Central memory CD8-positive, alpha-beta T cell (primary cell): ENCODE data around the gene SLC46A2.

Experiments used
- ATAC-seq: fragments of 150-1000 bp; cut with Tn5 transposase; replicated peaks from 2 replicates; pipeline ENCODE4 v1.10.0; 2022; ENCODE audit warnings: mild to moderate bottlenecking, moderate FRiP score, moderate number of reproducible peaks; ENCODE audit not compliant: poor library complexity, severe bottlenecking; ENCODE audit errors: extremely low read depth
- DNase-seq, 2 donors: peaks; one replicate each; pipeline ENCODE4 v3.0.0; 2021; ENCODE audit warnings: low spot score in 2 of 2
- H3K27ac Mint-ChIP-seq: one replicate; pipeline ENCODE4 v1.8.0; 2022; ENCODE audit warnings: low read depth, mild to moderate bottlenecking, moderate library complexity, mixed read lengths
- H3K27me3 Mint-ChIP-seq: one replicate; pipeline ENCODE4 v1.8.0; 2022; ENCODE audit warnings: mixed read lengths
- H3K36me3 Mint-ChIP-seq: one replicate; pipeline ENCODE4 v1.8.0; 2022; ENCODE audit warnings: mild to moderate bottlenecking, moderate library complexity, mixed read lengths; ENCODE audit not compliant: insufficient read depth
- H3K4me1 Mint-ChIP-seq: one replicate; pipeline ENCODE4 v1.8.0; 2022; ENCODE audit warnings: mixed read lengths
- H3K4me3 Mint-ChIP-seq: one replicate; pipeline ENCODE4 v1.8.0; 2022; ENCODE audit warnings: mild to moderate bottlenecking, moderate library complexity, mixed read lengths
- H3K9me3 Mint-ChIP-seq: one replicate; pipeline ENCODE4 v1.8.0; 2022; ENCODE audit warnings: mixed read lengths

SLC46A2 gene

GRCh38 chr9:112831281-112831851 is 59.3 kb downstream of the SLC46A2 start:
- ATAC-seq = no peak
- no peak overlapping the region for H3K27ac Mint-ChIP-seq
- no peak for DNase-seq
- H3K36me3 Mint-ChIP-seq = peaks cover 9% of the 10 kb centered on the region
- no peaks in the 10 kb centered on the region for H3K9me3 Mint-ChIP-seq
- no peak overlapping the region for H3K4me3 Mint-ChIP-seq
- peaks cover 6% of the 10 kb centered on the region for H3K4me1 Mint-ChIP-seq
- H3K27me3 Mint-ChIP-seq = no peaks in the 10 kb centered on the region
